GM23248 (cell line): ENCODE results near the gene TBC1D10A.

ENCODE experiments used
- EZH2 ChIP-seq: fragments of 200-600 bp; sonication (generic); IDR thresholded peaks from 2 replicates; pipeline ENCODE4 v1.6.1; 2018; ENCODE audit warnings: antibody characterized with exemption, mild to moderate bottlenecking; ENCODE audit not compliant: insufficient read depth, poor library complexity, severe bottlenecking
- EZH2phosphoT487 ChIP-seq: fragments of 200-600 bp; sonication (generic); IDR thresholded peaks from 2 replicates; pipeline ENCODE4 v1.6.1; 2018; ENCODE audit warnings: antibody characterized with exemption, moderate library complexity, mild to moderate bottlenecking, low read depth; ENCODE audit not compliant: insufficient read depth

GRCh38 chr22:30245181-30245984 is 81.4 kb downstream of the TBC1D10A start:
- TF ChIP-seq EZH2, result no peak
- TF ChIP-seq EZH2phosphoT487, result no peak
